ENCODE measurements around the gene CYSLTR2.

Gene CYSLTR2

GRCh38 chr13:48710160-48710559 is 56.4 kb downstream of the CYSLTR2 start:
- Histone ChIP-seq H4K20me1 (ENCODE audit: insufficient read depth) (no peaks in the 10 kb centered on the region), H3K4me3 (IDR thresholded peaks at IDR 0.05; ENCODE audit: insufficient read depth, low read depth, low read length) (no peak overlapping the region), H3K36me3 (ENCODE audit: insufficient read depth) (no peaks in the 10 kb centered on the region), H2AFZ (ENCODE audit: low read depth) (no peak overlapping the region), H3K9ac (no peak overlapping the region), H3K27ac (no peak overlapping the region), H3K4me2 (no peak overlapping the region), H3K27me3 (ENCODE audit: insufficient read depth, low read depth) (no peaks in the 10 kb centered on the region), H3K4me1 (ENCODE audit: low read depth, poor library complexity, severe bottlenecking) (peaks cover 5% of the 10 kb centered on the region), H3K79me2 (ENCODE audit: insufficient read depth, low read depth) (no peaks in the 10 kb centered on the region)
- TF ChIP-seq CTCF (conservative IDR thresholded peaks at IDR 0.05; ENCODE audit: low read depth, low read length), result no peak

GRCh38 chr13:48712141-48712540 is 58.4 kb downstream of the CYSLTR2 start:
- no peak for TF ChIP-seq CTCF (conservative IDR thresholded peaks at IDR 0.05; ENCODE audit: low read depth, low read length)
- H3K27ac ChIP-seq, result no peak overlapping the region

GRCh38 chr13:48715977-48716376 is 62.2 kb downstream of the CYSLTR2 start:
- Histone ChIP-seq H3K9ac (no peak overlapping the region), H3K36me3 (ENCODE audit: insufficient read depth) (no peaks in the 10 kb centered on the region), H2AFZ (ENCODE audit: low read depth) (no peak overlapping the region), H3K4me1 (ENCODE audit: low read depth, poor library complexity, severe bottlenecking) (no peaks in the 10 kb centered on the region), H3K4me2 (no peak overlapping the region), H3K27me3 (ENCODE audit: insufficient read depth, low read depth) (no peaks in the 10 kb centered on the region), H4K20me1 (ENCODE audit: insufficient read depth) (no peaks in the 10 kb centered on the region), H3K79me2 (ENCODE audit: insufficient read depth, low read depth) (no peaks in the 10 kb centered on the region), H3K27ac (no peak overlapping the region), H3K4me3 (IDR thresholded peaks at IDR 0.05; ENCODE audit: insufficient read depth, low read depth, low read length) (no peak overlapping the region)
- no peak for TF ChIP-seq CTCF (conservative IDR thresholded peaks at IDR 0.05; ENCODE audit: low read depth, low read length)

More at GRCh38 chr13:48712141-48712540, 58.4 kb downstream of the CYSLTR2 start:
- no peaks in the 10 kb centered on the region for H3K79me2 ChIP-seq (ENCODE audit: insufficient read depth, low read depth)
- no peaks in the 10 kb centered on the region for H4K20me1 ChIP-seq (ENCODE audit: insufficient read depth)
- H2AFZ ChIP-seq (ENCODE audit: low read depth), result no peak overlapping the region
- no peaks in the 10 kb centered on the region for H3K36me3 ChIP-seq (ENCODE audit: insufficient read depth)
- no peak overlapping the region for H3K9ac ChIP-seq
- no peaks in the 10 kb centered on the region for H3K27me3 ChIP-seq (ENCODE audit: insufficient read depth, low read depth)
- H3K4me2 ChIP-seq, result no peak overlapping the region
- H3K4me1 ChIP-seq (ENCODE audit: low read depth, poor library complexity, severe bottlenecking), result peaks cover 5% of the 10 kb centered on the region
- H3K4me3 ChIP-seq (IDR thresholded peaks at IDR 0.05; ENCODE audit: insufficient read depth, low read depth, low read length), result no peak overlapping the region

GRCh38 chr13:48720621-48721020 is 66.9 kb downstream of the CYSLTR2 start:
- Histone ChIP-seq H4K20me1 (ENCODE audit: insufficient read depth) (no peaks in the 10 kb centered on the region), H3K4me2 (no peak overlapping the region), H3K9ac (no peak overlapping the region), H3K36me3 (ENCODE audit: insufficient read depth) (no peaks in the 10 kb centered on the region), H3K79me2 (ENCODE audit: insufficient read depth, low read depth) (no peaks in the 10 kb centered on the region), H3K27ac (no peak overlapping the region), H3K4me1 (ENCODE audit: low read depth, poor library complexity, severe bottlenecking) (no peaks in the 10 kb centered on the region), H3K27me3 (ENCODE audit: insufficient read depth, low read depth) (no peaks in the 10 kb centered on the region), H2AFZ (ENCODE audit: low read depth) (no peak overlapping the region), H3K4me3 (IDR thresholded peaks at IDR 0.05; ENCODE audit: insufficient read depth, low read depth, low read length) (no peak overlapping the region)
- TF ChIP-seq CTCF (conservative IDR thresholded peaks at IDR 0.05; ENCODE audit: low read depth, low read length), result no peak

Data from KMS-11 (cell line).